GM06990 (cell line): ENCODE data around the gene ILDR2.
"Not testable (repeated sequence)": the region's sequence is repeated elsewhere in the genome, so short reads cannot be mapped to it uniquely, and the experiment has no call there.

ENCODE experiments used
- DNase-seq: peaks from one replicate; pipeline ENCODE4 v3.0.0-alpha.2; 2011; ENCODE audit not compliant: insufficient read length; ENCODE audit errors: extremely low read depth
- H3K27me3 ChIP-seq: replicated peaks from 2 replicates; pipeline ENCODE4 v1.6.0; 2011; ENCODE audit warnings: low read length; ENCODE audit not compliant: control insufficient read depth, insufficient read depth
- H3K36me3 ChIP-seq: 2 replicates; pipeline ENCODE4 v1.5.1; 2011; ENCODE audit warnings: low read length; ENCODE audit not compliant: control insufficient read depth, insufficient read depth
- H3K4me3 ChIP-seq: replicated peaks from 2 replicates; pipeline ENCODE4 v1.5.1; 2011; ENCODE audit warnings: low read depth, mild to moderate bottlenecking, control low read depth, low read length
- TF ChIP-seq, protein P1 (sequence below): IDR thresholded peaks from 2 replicates; pipeline ENCODE4 v1.5.1; 2011; ENCODE audit warnings: low read length, control low read depth, mild to moderate bottlenecking, inconsistent platforms; ENCODE audit not compliant: insufficient read depth, poor library complexity, severe bottlenecking

The ILDR2 gene

DNA sequence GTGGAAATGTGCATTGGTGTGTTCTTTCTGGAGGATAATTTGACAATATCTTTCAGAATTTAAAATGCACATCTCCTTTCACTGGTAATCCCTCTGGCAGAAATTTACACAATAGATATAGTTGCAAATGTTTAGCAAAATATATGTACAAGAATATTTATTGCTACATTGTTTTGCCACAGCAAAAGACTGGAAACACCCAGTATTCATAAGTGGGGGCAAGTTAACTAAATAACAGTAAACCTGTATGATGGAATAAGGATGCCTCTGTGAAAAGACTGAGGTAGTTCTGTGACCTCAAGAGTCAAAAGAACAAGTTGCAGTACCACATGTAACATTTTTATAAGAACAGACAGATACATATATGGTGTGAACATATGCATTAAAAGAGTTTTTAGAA, 85.6 kb downstream of the ILDR2 start:
- H3K4me3 ChIP-seq = no peak overlapping the region
- no peaks in the 10 kb centered on the region for H3K36me3 ChIP-seq
- no peak for DNase-seq
- no peaks in the 10 kb centered on the region for H3K27me3 ChIP-seq
- TF ChIP-seq, protein P1, sequence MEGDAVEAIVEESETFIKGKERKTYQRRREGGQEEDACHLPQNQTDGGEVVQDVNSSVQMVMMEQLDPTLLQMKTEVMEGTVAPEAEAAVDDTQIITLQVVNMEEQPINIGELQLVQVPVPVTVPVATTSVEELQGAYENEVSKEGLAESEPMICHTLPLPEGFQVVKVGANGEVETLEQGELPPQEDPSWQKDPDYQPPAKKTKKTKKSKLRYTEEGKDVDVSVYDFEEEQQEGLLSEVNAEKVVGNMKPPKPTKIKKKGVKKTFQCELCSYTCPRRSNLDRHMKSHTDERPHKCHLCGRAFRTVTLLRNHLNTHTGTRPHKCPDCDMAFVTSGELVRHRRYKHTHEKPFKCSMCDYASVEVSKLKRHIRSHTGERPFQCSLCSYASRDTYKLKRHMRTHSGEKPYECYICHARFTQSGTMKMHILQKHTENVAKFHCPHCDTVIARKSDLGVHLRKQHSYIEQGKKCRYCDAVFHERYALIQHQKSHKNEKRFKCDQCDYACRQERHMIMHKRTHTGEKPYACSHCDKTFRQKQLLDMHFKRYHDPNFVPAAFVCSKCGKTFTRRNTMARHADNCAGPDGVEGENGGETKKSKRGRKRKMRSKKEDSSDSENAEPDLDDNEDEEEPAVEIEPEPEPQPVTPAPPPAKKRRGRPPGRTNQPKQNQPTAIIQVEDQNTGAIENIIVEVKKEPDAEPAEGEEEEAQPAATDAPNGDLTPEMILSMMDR = no peak

DNA sequence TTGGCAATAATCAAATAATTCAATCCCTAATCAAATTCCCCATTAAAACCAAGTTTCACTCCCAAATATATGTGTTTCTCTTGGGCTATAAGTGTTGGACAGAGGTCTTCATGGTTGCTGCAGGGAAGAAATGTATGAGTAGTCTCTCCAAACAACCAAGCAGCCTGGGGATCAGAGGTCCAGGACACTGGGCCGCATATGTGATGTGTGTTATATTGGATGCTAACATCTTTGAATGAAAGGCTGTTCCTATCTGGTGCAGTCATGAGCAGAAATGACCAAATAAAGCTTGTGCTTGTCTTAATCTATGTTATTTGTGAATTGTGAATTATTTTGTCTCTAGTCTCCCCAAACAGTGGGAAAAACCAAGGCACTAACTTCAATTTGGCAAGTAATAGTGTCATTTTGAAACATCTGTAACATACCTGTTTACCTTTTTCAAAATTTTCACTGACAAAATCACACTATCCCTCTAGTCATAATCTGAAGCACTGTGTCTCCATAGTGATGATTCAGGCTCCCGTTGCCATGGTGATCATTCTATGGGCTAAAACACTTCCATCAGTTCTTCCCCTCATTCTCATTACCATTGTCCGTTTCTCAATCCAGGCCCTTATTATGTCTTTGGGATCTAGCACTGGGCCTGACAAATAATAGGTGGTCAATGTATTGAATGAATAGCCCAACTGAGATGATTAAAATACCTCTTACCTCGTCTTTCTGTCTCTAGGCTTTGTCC, 86.8 kb downstream of the ILDR2 start:
- TF ChIP-seq, protein P1 = no peak
- no peak for DNase-seq
- Histone ChIP-seq H3K4me3 (no peak overlapping the region), H3K36me3 (no peaks in the 10 kb centered on the region), H3K27me3 (no peaks in the 10 kb centered on the region)

DNA sequence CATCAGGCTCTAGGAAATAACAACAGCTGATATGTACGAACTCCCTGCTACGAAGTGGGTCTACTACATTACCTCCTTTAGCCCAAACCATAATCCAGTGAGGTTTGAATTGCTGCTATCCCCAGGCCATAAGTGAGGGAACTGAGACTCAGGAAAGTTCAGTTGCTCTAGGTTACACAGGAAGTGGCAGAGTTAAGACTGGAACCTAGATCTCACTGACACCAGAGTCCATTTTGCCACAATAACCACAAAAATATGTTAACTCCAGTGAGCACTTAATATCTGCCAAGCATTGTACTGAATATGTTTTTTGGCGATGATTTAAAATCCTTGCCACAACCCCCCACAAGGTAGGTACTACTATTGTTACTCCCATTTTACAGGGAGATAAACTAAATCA, 90.4 kb downstream of the ILDR2 start:
- no peak for DNase-seq
- TF ChIP-seq, protein P1 = no peak
- no peaks in the 10 kb centered on the region for H3K36me3 ChIP-seq
- no peak overlapping the region for H3K4me3 ChIP-seq
- H3K27me3 ChIP-seq = no peaks in the 10 kb centered on the region

DNA sequence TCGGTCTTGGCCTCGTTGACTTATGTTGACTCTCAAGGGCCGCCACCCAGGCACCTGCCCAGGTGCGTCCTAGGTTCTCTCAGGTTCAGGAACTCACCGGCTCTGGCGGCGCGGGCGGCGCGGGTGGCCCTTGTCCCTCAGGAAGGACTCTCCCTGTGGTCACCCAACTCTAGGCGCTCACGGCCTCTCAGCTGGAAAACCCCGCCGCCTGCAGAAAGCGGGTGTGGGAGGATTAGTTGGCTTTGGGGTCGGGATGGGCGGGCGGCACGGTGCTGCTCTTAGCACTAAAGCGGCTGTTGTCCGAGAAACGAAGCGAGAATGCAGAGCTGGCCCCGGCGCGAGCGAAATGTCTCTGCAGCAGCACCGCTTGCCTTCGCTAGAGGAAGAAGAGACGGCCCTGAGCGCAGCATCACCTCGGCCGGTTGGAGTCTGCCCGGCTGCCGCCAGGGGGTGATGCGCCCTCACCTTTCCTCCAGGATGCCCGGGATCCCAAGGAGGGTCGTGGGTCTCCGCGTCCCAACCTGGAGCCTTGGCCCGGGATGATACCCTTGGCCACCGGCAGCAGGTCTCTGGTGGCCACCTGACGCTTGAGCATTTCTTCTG, 91.2 kb downstream of the ILDR2 start:
- TF ChIP-seq, protein P1 = peak; percentile 56

DNA sequence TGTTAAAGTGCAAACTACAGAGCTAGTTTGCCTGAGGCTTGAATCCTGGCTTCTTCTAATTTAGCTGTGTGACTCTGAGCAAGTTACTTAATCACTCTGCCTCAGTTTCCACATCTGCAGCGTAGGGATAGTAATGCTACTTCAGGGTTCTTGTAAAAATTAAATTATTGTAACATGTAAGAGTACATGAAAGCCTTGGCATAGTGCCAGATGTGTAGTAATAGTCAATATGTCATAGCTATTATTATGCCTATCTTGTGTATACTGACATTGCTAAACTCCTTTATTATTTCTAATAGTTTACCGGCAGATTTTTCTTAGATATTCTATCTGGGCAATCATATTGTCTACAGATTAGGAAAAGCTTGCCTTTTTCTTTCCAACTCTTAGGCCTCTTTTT, 92.4 kb downstream of the ILDR2 start:
- no peak for DNase-seq
- no peak overlapping the region for H3K4me3 ChIP-seq
- TF ChIP-seq, protein P1 = no peak
- no peaks in the 10 kb centered on the region for H3K27me3 ChIP-seq
- no peaks in the 10 kb centered on the region for H3K36me3 ChIP-seq

More for the DNA sequence above, 91.2 kb downstream of the ILDR2 start:
- H3K4me3 ChIP-seq = no peak overlapping the region
- no peaks in the 10 kb centered on the region for H3K27me3 ChIP-seq
- no peaks in the 10 kb centered on the region for H3K36me3 ChIP-seq
- peak; percentile 27 for DNase-seq

DNA sequence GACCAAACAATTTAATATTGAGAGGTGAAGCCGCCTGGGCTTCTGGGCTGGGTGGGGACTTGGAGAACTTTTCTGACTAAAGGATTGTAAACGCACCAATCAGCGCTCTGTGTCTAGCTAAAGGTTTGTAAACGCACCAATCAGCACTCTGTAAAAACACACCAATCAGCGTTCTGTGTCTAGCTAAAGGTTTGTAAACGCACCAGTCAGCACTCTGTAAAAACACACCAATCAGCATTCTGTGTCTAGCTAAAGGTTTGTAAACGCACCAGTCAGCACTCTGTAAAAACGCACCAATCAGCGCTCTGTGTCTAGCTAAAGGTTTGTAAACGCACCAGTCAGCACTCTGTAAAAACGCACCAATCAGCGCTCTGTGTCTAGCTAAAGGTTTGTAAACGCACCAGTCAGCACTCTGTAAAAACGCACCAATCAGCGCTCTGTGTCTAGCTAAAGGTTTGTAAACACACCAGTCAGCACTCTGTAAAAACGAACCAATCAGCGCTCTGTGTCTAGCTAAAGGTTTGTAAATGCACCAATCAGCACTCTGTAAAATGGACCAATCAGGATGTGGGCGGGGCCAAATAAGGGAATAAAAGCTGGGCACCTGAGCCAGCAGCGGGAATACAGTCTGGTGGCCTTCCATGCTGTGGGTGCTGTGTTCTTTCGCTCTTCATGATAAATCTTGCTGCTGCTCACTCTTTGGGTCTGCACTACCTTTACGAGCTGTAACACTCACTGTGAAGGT, 97.0 kb downstream of the ILDR2 start:
- not testable (repeated sequence) for H3K27me3 ChIP-seq, H3K4me3 ChIP-seq, H3K36me3 ChIP-seq, DNase-seq
